CD14-positive monocyte (primary cell): ENCODE measurements around the gene AEBP1. TPM values are rescaled to one million over a fixed set of nuclear protein-coding genes. Genes with fewer than 3 reads are reported as not detected.

Experiments
- DNase-seq, 3 donors: peaks; one replicate each; pipeline ENCODE4 v3.0.0-alpha.2; 2011 to 2022
- H2AFZ ChIP-seq: 2 replicates; pipeline ENCODE4 v1.6.0; 2012; ENCODE audit warnings: mild to moderate bottlenecking, low read depth, low read length, inconsistent platforms; ENCODE audit not compliant: insufficient read depth, poor library complexity, severe bottlenecking
- H3K27ac ChIP-seq, 2 donors: 1 replicate in 1 of 2; 2 replicates in 1 of 2; pipeline ENCODE4 v1.5.1; 2012 to 2013; ENCODE audit warnings: low read length in 2 of 2, control low read depth in 1 of 2, inconsistent platforms in 1 of 2, low read depth in 1 of 2, mild to moderate bottlenecking in 1 of 2
- H3K27me3 ChIP-seq, 2 donors: one replicate each; pipeline versions ENCODE4 v1.6.0 to v1.6.1; 2011 to 2013; ENCODE audit warnings: low read length in 2 of 2; ENCODE audit not compliant: control insufficient read depth in 2 of 2, insufficient read depth in 2 of 2
- H3K36me3 ChIP-seq, 2 donors: replicated peaks in 1 of 2; 1 replicate in 1 of 2; 2 replicates in 1 of 2; pipeline versions ENCODE4 v1.5.1 to v1.6.1; 2012 to 2013; ENCODE audit warnings: low read length in 2 of 2, control low read depth in 1 of 2, inconsistent platforms in 1 of 2, mild to moderate bottlenecking in 1 of 2; ENCODE audit not compliant: insufficient read depth in 2 of 2, control insufficient read depth in 1 of 2
- H3K4me1 ChIP-seq, 2 donors: 1 replicate in 1 of 2; 2 replicates in 1 of 2; pipeline versions ENCODE4 v1.5.1 to v1.6.1; 2012 to 2013; ENCODE audit warnings: low read length in 2 of 2, control low read depth in 1 of 2, inconsistent platforms in 1 of 2, mild to moderate bottlenecking in 1 of 2, moderate library complexity in 1 of 2; ENCODE audit not compliant: insufficient read depth in 2 of 2, control insufficient read depth in 1 of 2
- H3K4me2 ChIP-seq: replicated peaks from 2 replicates; pipeline ENCODE3; 2012; ENCODE audit warnings: low read length, moderate library complexity, mild to moderate bottlenecking; ENCODE audit not compliant: poor library complexity, severe bottlenecking; ENCODE audit errors: extremely low read depth
- H3K4me3 ChIP-seq, 3 experiments: fragments of 200-600 bp in 1 of 3; sonication (generic) in 1 of 3; replicated peaks in 1 of 3; 1 replicate in 2 of 3; 2 replicates in 1 of 3; pipeline ENCODE4 v1.5.1; 2011 to 2013; ENCODE audit warnings: low read length in 3 of 3, mild to moderate bottlenecking in 3 of 3, control low read depth in 2 of 3, low read depth in 2 of 3, inconsistent platforms in 1 of 3, moderate library complexity in 1 of 3
- H3K79me2 ChIP-seq: 2 replicates; pipeline ENCODE4 v1.6.0; 2012; ENCODE audit warnings: mild to moderate bottlenecking, control low read depth, inconsistent platforms, low read length, moderate library complexity; ENCODE audit not compliant: insufficient read depth
- H3K9ac ChIP-seq: 2 replicates; pipeline ENCODE4 v1.6.0; 2017; ENCODE audit warnings: low read length, mild to moderate bottlenecking; ENCODE audit not compliant: insufficient read depth, poor library complexity, severe bottlenecking
- H3K9me3 ChIP-seq, 2 donors: replicated peaks in 1 of 2; 1 replicate in 1 of 2; 2 replicates in 1 of 2; pipeline versions ENCODE4 v1.5.1 to v1.6.1; 2012 to 2013; ENCODE audit warnings: low read length in 2 of 2, control low read depth in 1 of 2; ENCODE audit not compliant: control insufficient read depth in 1 of 2, insufficient read depth in 1 of 2
- H4K20me1 ChIP-seq: 2 replicates; pipeline ENCODE4 v1.6.0; 2012; ENCODE audit warnings: mild to moderate bottlenecking, low read length, control low read depth, moderate library complexity; ENCODE audit not compliant: insufficient read depth
- H3K27ac Mint-ChIP-seq, 7 donors: one replicate each; pipeline ENCODE4 v1.8.0; 2020; ENCODE audit warnings: mild to moderate bottlenecking in 7 of 7, mixed read lengths in 7 of 7, moderate library complexity in 6 of 7, inconsistent platforms in 2 of 7
- H3K27me3 Mint-ChIP-seq, 3 donors: one replicate each; pipeline ENCODE4 v1.8.0; 2021 to 2022; ENCODE audit warnings: low read depth in 3 of 3, mild to moderate bottlenecking in 3 of 3, mixed read lengths in 3 of 3, moderate library complexity in 3 of 3, inconsistent platforms in 1 of 3
- H3K36me3 Mint-ChIP-seq, 2 donors: one replicate each; pipeline ENCODE4 v1.8.0; 2020; ENCODE audit warnings: mixed read lengths in 2 of 2, inconsistent platforms in 1 of 2, mild to moderate bottlenecking in 1 of 2
- H3K4me1 Mint-ChIP-seq: one replicate; pipeline ENCODE4 v1.8.0; 2020; ENCODE audit warnings: mild to moderate bottlenecking, mixed read lengths
- H3K4me3 Mint-ChIP-seq, 2 donors: one replicate each; pipeline ENCODE4 v1.8.0; 2020; ENCODE audit warnings: mild to moderate bottlenecking in 2 of 2, mixed read lengths in 2 of 2, moderate library complexity in 1 of 2
- H3K9me3 Mint-ChIP-seq, 7 donors: one replicate each; pipeline ENCODE4 v1.8.0; 2020 to 2022; ENCODE audit warnings: mixed read lengths in 7 of 7, mild to moderate bottlenecking in 6 of 7, moderate library complexity in 6 of 7, inconsistent platforms in 2 of 7
- CTCF ChIP-seq: fragments of 200-600 bp; IDR thresholded peaks from one replicate; pipeline ENCODE4 v1.8.0; 2022; ENCODE audit warnings: antibody characterized with exemption, mild to moderate bottlenecking
- WGBS: methylation state at CpG from one replicate; pipeline ENCODE4 v1.1.5; 2013; ENCODE audit warnings: missing lambda C conversion rate; ENCODE audit not compliant: insufficient coverage; 5-methylcytosine and 5-hydroxymethylcytosine counted together
- intact Hi-C, 2 donors: fragments of 100-400 bp; cut with micrococcal nuclease; formaldehyde crosslinking; loops; one replicate each; pipeline versions ENCODE4 v1.15.0 to v1.15.1; 2023
- polyA plus RNA-seq, 3 donors: library from polyadenylated mRNA; depleted of rRNA in 1 of 3; unstranded in 2 of 3; stranded (reverse) in 1 of 3; fragments of 300-500 nt in 2 of 3; fragments of >200 nt in 1 of 3; fragmentation: Illumina TruSeq in 2 of 3; gene quantifications; 1 replicate in 2 of 3; 2 replicates in 1 of 3; pipeline ENCODE4 v1.2.3, GENCODE V29; 2012 to 2021
- small RNA-seq: library from RNA; depleted of rRNA; stranded (forward); fragments of <200 nt; gene quantifications from one replicate; pipeline ENCODE3, GENCODE V24; 2012; ENCODE audit warnings: low read depth; ENCODE audit not compliant: insufficient read length

The AEBP1 gene
- polyA plus RNA-seq, 3 donors, result 0.08 TPM; not detected in 2

GRCh38 chr7:44163591-44163990, 59.4 kb downstream of the AEBP1 start:
- Histone ChIP-seq H3K4me1 (no peaks in the 10 kb centered on the region), H3K9me3 (peaks cover 0 to 3% of the 10 kb centered on the region in 2 donors), H3K27ac (no peak overlapping the region), H2AFZ (no peak overlapping the region), H3K9ac (no peak overlapping the region), H4K20me1 (no peaks in the 10 kb centered on the region), H3K4me2 (no peak overlapping the region), H3K4me3 (no peak overlapping the region), H3K79me2 (no peaks in the 10 kb centered on the region), H3K36me3 (no peaks in the 10 kb centered on the region), H3K27me3 (no peaks in the 10 kb centered on the region)
- no peak for DNase-seq
- TF ChIP-seq CTCF, result no peak
- peaks cover 2 to 9% (median 4%) of the 10 kb centered on the region in 7 donors for H3K9me3 Mint-ChIP-seq
- H3K27ac Mint-ChIP-seq, result no peak overlapping the region
- H3K4me3 Mint-ChIP-seq, result no peak overlapping the region
- no peaks in the 10 kb centered on the region for H3K36me3 Mint-ChIP-seq
- peaks cover 5 to 9% (median 7%) of the 10 kb centered on the region in 3 donors for H3K27me3 Mint-ChIP-seq
- 100% methylated on average over 1 of the region's 1 CpG for WGBS
- H3K4me1 Mint-ChIP-seq, result peaks cover 3% of the 10 kb centered on the region
- intact Hi-C loops, result no loop called here

Small RNA genes lying within 50 kb of the gene (small RNA-seq; reads per million reads assigned to genes)
- not detected for gene RNA5SP230

Other genes starting within 250 kb of the AEBP1 start
- 100 to 1,000 TPM in 2 of 3 donors, 10 to 100 TPM in 1; 79.2 to 112 (median 112) TPM for gene MRPS24, start 234.8 kb upstream of the AEBP1 start, polyA plus RNA-seq
- gene URGCP, start 197.7 kb upstream of the AEBP1 start, polyA plus RNA-seq, result 1 to 10 TPM; 5.7 to 6.8 (median 5.9) TPM
- 10 to 100 TPM in 1 of 3 donors, 1 to 10 TPM in 2; 8.2 to 10.9 (median 8.8) TPM for gene UBE2D4, start 177.9 kb upstream of the AEBP1 start, polyA plus RNA-seq
- gene SPDYE1, start 106.4 kb upstream of the AEBP1 start, polyA plus RNA-seq, result not detected
- gene DBNL, start 59.6 kb upstream of the AEBP1 start, polyA plus RNA-seq, result 100 to 1,000 TPM; 228 to 321 (median 304) TPM
- gene PGAM2, start 38.8 kb upstream of the AEBP1 start, polyA plus RNA-seq, result under 1 TPM in 1 of 3 donors, not detected in 2; 0.13 TPM
- gene POLM, start 21.8 kb upstream of the AEBP1 start, polyA plus RNA-seq, result 10 to 100 TPM in 1 of 3 donors, 1 to 10 TPM in 2; 4.8 to 27.7 (median 4.8) TPM
- 10 to 100 TPM; 24.1 to 27.1 (median 25.7) TPM for gene POLD2, start 19.2 kb downstream of the AEBP1 start, polyA plus RNA-seq
- gene MYL7, start 37.0 kb downstream of the AEBP1 start, polyA plus RNA-seq, result not detected
- not detected for gene GCK, start 85.1 kb downstream of the AEBP1 start, polyA plus RNA-seq
- 10 to 100 TPM; 26.4 to 45.7 (median 35.2) TPM for gene YKT6, start 96.6 kb downstream of the AEBP1 start, polyA plus RNA-seq
- under 1 TPM in 1 of 3 donors, not detected in 2; 0.13 TPM for gene CAMK2B, start 221.2 kb downstream of the AEBP1 start, polyA plus RNA-seq